Esophagus muscularis mucosa (tissue), 4 donors: ENCODE data around the gene NPIPB6. TPM values are rescaled to one million over a fixed set of nuclear protein-coding genes. Genes with fewer than 3 reads are reported as not detected.

Source experiments
- DNase-seq: peaks from one replicate; pipeline ENCODE4 v3.0.0-alpha.2; 2017; ENCODE audit errors: extremely low spot score
- H3K27ac ChIP-seq, 4 donors: fragments of 200-600 bp; sonication (generic); replicated peaks in 1 of 4; 1 replicate in 3 of 4; 2 replicates in 1 of 4; pipeline ENCODE4 v1.5.1; 2016 to 2019; ENCODE audit warnings: mild to moderate bottlenecking in 1 of 4
- H3K27me3 ChIP-seq, 4 donors: fragments of 200-600 bp; sonication (generic); one replicate each; pipeline versions ENCODE4 v1.5.1 to v1.6.0; 2016 to 2019
- H3K36me3 ChIP-seq, 4 donors: fragments of 200-600 bp; sonication (generic); one replicate each; pipeline ENCODE4 v1.5.1; 2016 to 2019
- H3K4me1 ChIP-seq, 4 donors: fragments of 200-600 bp; sonication (generic); one replicate each; pipeline ENCODE4 v1.5.1; 2016 to 2019
- H3K4me3 ChIP-seq, 4 donors: fragments of 200-600 bp; sonication (generic); 1 replicate in 2 of 4; 2 replicates in 2 of 4; pipeline ENCODE4 v1.5.1; 2016 to 2019; ENCODE audit warnings: mild to moderate bottlenecking in 4 of 4, moderate library complexity in 1 of 4
- H3K9me3 ChIP-seq, 4 donors: fragments of 200-600 bp; sonication (generic); 1 replicate in 3 of 4; 2 replicates in 1 of 4; pipeline ENCODE4 v1.5.1; 2016 to 2019
- CTCF ChIP-seq, 3 experiments: fragments of 200-600 bp in 2 of 3; fragments of 450-650 bp in 1 of 3; sonication (generic) in 2 of 3; IDR thresholded peaks; one replicate each; pipeline ENCODE4 v1.5.1; 2017 to 2019; ENCODE audit warnings: antibody characterized with exemption in 3 of 3, mild to moderate bottlenecking in 2 of 3, moderate library complexity in 1 of 3
- EP300 ChIP-seq: sonication (generic); formaldehyde crosslinking; IDR thresholded peaks from one replicate; pipeline ENCODE4 v1.6.1; 2017; ENCODE audit warnings: antibody characterized with exemption
- POLR2A ChIP-seq: fragments of 450-650 bp; IDR thresholded peaks from one replicate; pipeline ENCODE4 v1.6.1; 2017; ENCODE audit warnings: antibody characterized with exemption, moderate library complexity, mild to moderate bottlenecking, low read depth
- POLR2AphosphoS5 ChIP-seq, 2 donors: sonication (generic); formaldehyde crosslinking; IDR thresholded peaks; one replicate each; pipeline ENCODE4 v1.6.1; 2017; ENCODE audit warnings: antibody characterized with exemption in 2 of 2
- WGBS: methylation state at CpG from one replicate; pipeline ENCODE4 v1.1.5; 2018; 5-methylcytosine and 5-hydroxymethylcytosine counted together
- intact Hi-C: fragments of 100-400 bp; cut with DNase I; formaldehyde crosslinking; loops from one replicate; pipeline ENCODE4 v1.15.1; 2023
- total RNA-seq, 4 donors: library from RNA; depleted of rRNA; stranded (reverse); fragments of >200 nt; gene quantifications; one replicate each; pipeline versions ENCODE4 v1.1.0 to v1.2.1, GENCODE V29; 2016

The NPIPB6 gene
- total RNA-seq, 4 donors from 2014 or later, result 0.58 to 3.3 (median 2.7) TPM; not detected in 1

GRCh38 chr16:28326881-28327610 is 36.3 kb downstream of the NPIPB6 start:
- 63% methylated on average over 12 of the region's 12 CpGs for WGBS
- intact Hi-C loops, result no loop called here
- H3K27ac ChIP-seq, result no peak overlapping the region
- no peaks in the 10 kb centered on the region for H3K36me3 ChIP-seq
- no peak for DNase-seq
- no peaks in the 10 kb centered on the region for H3K9me3 ChIP-seq
- no peaks in the 10 kb centered on the region for H3K27me3 ChIP-seq
- H3K4me1 ChIP-seq, result no peaks in the 10 kb centered on the region
- H3K4me3 ChIP-seq, result no peak overlapping the region
- peak; percentile 26 to 64 (median 30) for TF ChIP-seq CTCF (IDR thresholded peaks at IDR 0.05)
- TF ChIP-seq POLR2AphosphoS5 (IDR thresholded peaks at IDR 0.05), result no peak

GRCh38 chr16:28324887-28325279 is 38.4 kb downstream of the NPIPB6 start:
- DNase-seq, result no peak
- TF ChIP-seq POLR2A, result no peak
- TF ChIP-seq EP300, result no peak
- no peak for TF ChIP-seq CTCF (IDR thresholded peaks at IDR 0.05)
- TF ChIP-seq POLR2AphosphoS5 (IDR thresholded peaks at IDR 0.05), result no peak
- no peaks in the 10 kb centered on the region for H3K36me3 ChIP-seq
- intact Hi-C loops, result no loop called here
- no peaks in the 10 kb centered on the region for H3K4me1 ChIP-seq
- no peak overlapping the region for H3K4me3 ChIP-seq
- peaks cover 0 to 4% (median 0%) of the 10 kb centered on the region in 4 donors for H3K27me3 ChIP-seq
- no peaks in the 10 kb centered on the region for H3K9me3 ChIP-seq
- WGBS, result 96% methylated on average over 3 of the region's 3 CpGs
- H3K27ac ChIP-seq, result no peak overlapping the region

GRCh38 chr16:28324235-28324886 is 38.9 kb downstream of the NPIPB6 start:
- H3K9me3 ChIP-seq, result no peaks in the 10 kb centered on the region
- no peak for TF ChIP-seq EP300
- TF ChIP-seq CTCF (IDR thresholded peaks at IDR 0.05), result no peak
- no peak for TF ChIP-seq POLR2AphosphoS5 (IDR thresholded peaks at IDR 0.05)
- no peak for TF ChIP-seq POLR2A
- WGBS, result 62% methylated on average over 5 of the region's 5 CpGs
- peaks cover 0 to 4% (median 0%) of the 10 kb centered on the region in 4 donors for H3K27me3 ChIP-seq
- no peak overlapping the region for H3K4me3 ChIP-seq
- intact Hi-C loops, result no loop called here
- no peaks in the 10 kb centered on the region for H3K4me1 ChIP-seq
- H3K36me3 ChIP-seq, result no peaks in the 10 kb centered on the region
- H3K27ac ChIP-seq, result no peak overlapping the region
- DNase-seq, result no peak

GRCh38 chr16:28321700-28322411 is 41.5 kb downstream of the NPIPB6 start:
- H3K27me3 ChIP-seq, result peaks cover 0 to 9% (median 0%) of the 10 kb centered on the region in 4 donors
- no peak overlapping the region for H3K27ac ChIP-seq
- TF ChIP-seq POLR2A (no peak), CTCF (IDR thresholded peaks at IDR 0.05) (peak; percentile 16 to 59 (median 26))
- DNase-seq, result no peak
- no peaks in the 10 kb centered on the region for H3K4me1 ChIP-seq
- intact Hi-C loops, result no loop called here
- no peaks in the 10 kb centered on the region for H3K9me3 ChIP-seq
- H3K4me3 ChIP-seq, result no peak overlapping the region
- no peaks in the 10 kb centered on the region for H3K36me3 ChIP-seq
- 62% methylated on average over 10 of the region's 20 CpGs for WGBS
